Posterior cingulate gyrus (tissue), 11 donors: ENCODE measurements around the gene CLEC3B.

ENCODE experiments used
- DNase-seq, 10 donors: peaks; one replicate each; pipeline versions ENCODE4 v3.0.0 to v3.0.0-alpha.2; 2020 to 2021; ENCODE audit warnings: mixed read lengths in 3 of 10
- intact Hi-C: fragments of 100-400 bp; cut with DNase I; formaldehyde crosslinking; loops from one replicate; pipeline ENCODE4 v1.15.1; 2023

The CLEC3B gene

DNA sequence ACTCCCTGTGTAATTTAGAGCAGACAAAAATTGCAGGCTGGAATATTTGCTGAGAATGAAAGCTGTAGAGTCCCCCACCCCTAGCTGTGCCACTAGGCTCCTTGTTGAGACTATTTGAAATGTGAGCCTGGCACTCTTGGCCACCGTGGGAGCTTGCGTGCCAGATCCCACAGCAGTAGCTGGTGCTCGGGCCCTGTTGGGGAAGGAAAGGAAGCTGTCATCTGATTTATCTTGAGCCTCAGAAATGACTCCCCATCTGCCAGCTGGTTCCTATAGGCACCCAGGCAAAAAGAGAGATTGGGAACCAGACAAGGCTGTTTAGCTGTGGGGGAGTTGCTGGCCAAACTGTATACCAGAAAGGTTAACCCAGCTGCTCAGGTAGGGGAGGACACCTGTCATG is 23.4 kb upstream of the CLEC3B start:
- intact Hi-C loops, result no loop called here
- DNase-seq, result no peak

DNA sequence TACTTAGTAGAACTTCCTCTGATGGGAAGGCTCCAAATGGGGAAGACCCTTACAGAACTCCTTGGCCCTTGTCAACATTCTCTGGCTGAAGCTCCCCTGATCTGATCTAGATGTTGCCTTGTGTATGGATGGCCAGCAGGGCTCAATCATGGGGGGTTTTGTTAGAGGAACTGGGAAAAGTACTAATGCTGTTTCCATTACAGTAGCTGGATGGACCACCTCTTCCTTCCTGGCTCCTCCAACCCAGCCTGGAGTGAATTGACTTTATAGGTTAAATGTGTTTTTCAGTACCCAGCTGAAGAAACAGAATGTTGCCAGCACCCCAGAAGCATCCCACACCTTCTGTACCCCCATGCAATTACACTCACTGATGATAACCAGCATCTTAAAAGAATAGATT is 22.7 kb upstream of the CLEC3B start:
- DNase-seq, result no peak
- intact Hi-C loops, result no loop called here

DNA sequence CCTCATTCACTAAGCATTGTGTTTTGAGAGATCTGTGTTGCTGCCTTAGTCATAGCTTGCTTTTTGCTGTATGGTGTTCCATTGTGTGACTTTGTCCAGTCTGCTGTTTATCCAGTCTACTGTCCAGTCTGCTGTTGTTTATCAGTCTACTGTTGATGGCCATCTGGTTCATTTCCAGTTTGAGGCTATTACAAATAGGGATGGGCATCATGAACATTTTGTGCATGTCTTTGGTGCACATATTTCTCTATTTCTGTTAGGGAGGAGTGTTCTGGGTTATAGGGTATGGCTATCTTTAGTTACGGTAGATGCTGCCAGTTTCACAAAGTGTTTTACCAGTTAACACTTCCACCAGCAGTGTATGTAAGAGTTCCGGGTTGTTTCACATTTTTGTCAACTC is 22.2 kb upstream of the CLEC3B start:
- intact Hi-C loops, result no loop called here
- DNase-seq, result no peak

DNA sequence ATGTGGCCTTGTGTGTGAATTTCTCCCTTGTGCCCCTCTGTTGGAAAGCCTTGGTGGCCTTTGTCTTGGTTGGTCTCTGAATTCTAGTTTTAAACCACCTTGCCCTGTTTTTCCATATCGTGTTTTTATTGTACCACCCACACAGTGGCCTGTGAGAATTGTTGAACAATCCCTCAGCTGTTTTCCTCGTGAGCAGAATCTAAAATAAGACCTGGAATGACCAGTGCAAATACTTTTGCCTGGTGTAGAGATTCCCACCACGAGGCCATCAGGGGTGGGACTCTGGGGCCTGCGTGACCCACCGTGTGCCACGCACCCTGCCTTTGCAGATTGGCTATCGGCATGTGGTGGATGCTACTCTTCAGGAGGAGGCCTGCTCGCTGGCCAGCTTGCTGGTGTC is 19.0 kb upstream of the CLEC3B start:
- intact Hi-C loops, result no loop called here

DNA sequence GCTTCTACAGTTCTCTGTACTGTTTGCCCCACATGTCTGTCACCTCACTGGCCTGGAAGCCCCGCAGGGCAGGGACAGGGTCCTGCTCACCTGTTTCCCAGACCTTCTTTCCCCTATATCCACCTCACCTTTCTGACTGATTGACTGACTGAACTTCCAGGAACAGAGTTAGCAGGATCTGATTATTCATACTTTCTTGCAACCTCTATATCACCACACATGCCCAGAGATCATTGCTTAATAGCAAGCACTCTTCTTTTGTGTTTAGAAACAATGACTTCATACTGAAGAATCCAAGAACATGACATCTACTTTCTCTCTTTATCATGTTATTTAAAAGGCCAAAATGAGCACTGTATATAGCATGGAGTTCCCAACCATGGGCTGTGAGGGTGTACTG is 18.0 kb upstream of the CLEC3B start:
- no peak for DNase-seq
- intact Hi-C loops, result no loop called here

More for the DNA sequence above, 19.0 kb upstream of the CLEC3B start:
- DNase-seq, result no peak

DNA sequence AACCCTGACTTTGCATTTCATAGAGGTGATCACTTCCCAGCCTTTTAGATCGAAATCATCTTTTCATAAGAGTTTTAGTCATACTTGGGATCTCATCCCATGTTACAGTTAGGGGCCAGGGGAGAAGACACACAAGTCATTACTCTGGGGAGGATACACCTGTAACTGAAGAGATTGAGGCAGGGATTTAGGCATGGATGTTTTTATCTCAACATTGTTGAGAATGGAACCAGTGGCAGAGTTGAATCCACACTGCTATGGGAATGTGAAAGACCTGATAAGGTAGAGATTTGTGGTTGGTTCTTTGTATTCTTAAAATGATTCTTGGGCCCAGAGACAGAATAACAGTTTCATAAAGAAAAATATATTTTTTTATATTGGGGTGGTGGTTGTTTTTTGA is 16.2 kb upstream of the CLEC3B start:
- intact Hi-C loops, result no loop called here
- DNase-seq, result no peak

DNA sequence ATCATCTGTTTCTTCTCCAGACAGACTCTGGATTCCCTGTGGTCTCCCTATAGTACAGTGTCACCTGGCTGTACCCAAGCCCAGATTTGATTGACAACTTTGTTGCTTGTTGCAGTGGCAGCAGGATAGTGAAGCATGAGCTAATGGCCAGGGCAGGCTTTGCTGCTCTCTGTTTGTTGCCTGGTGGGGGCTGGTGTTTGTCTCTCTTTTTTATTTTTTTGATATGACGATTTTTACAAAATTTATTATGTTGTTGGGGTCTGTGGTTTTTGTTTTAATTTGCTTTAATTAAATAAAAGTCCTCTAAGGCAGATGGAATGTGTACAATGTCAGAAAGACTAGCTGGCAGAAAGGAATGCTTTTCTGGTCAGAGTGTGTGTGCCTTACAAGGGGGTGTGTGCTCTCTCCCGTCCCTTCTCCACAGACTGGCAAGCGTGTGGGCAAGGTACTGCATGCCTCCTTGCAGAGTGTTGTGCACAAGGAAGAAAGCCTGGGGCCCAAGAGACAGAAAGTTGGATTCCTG is 15.2 kb upstream of the CLEC3B start:
- no peak for DNase-seq
- intact Hi-C loops, result no loop called here

DNA sequence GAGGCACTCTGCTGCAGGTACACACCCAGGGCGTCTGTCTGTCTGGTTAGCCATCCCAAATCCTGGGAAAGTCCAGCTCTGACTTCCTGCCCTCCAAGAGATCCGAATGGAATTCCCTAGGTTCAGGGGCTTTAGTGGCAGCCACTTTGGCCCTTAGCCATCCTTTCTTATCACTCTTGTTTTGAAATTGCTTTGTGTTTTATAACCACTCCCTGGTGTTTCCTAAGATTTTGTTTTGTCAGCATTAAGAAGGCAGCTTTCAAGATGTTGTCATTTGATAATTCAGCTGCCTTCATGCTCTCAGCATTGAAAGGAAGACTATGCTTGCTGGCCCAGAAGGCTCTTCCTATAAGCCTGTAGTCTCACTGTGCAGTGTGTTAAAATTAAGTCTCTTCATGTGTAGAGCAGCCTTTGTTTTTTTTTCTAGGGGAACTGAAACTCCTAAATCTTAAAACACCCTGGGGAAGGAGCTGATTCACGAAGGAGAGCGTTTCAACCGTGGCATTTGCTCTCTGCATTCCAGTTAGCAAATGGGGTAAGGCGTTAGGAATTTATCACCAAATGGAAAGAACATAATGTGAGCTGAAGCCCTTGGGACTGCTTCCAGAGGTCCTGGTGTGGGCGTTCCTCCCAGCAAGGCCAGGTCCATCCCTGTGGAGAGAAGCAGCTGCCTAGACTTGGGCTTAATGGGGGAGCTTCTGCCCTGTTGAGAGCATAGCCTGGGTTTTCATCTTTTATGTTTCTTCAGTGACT is 14.2 kb upstream of the CLEC3B start:
- intact Hi-C loops, result no loop called here

DNA sequence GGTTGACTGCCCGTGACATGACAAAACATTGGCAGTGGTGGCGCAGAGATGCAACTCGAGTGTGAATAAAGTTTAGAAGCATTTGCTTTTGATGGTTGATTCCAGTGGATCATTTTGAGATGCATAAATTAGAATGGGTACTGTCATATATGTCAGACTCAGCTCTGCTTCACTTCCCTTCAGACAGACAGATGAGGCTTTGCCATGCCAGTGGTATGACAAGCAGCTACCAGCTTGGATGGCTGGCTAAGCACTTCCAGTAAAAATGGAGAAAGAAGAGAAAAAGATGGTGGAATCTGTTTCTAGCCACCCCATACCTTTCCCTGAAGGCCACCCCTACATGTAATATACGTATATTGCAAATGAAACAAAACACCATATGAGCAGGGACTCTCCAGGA is 13.5 kb upstream of the CLEC3B start:
- no peak for DNase-seq
- intact Hi-C loops, result no loop called here

More for the DNA sequence above, 14.2 kb upstream of the CLEC3B start:
- no peak for DNase-seq

DNA sequence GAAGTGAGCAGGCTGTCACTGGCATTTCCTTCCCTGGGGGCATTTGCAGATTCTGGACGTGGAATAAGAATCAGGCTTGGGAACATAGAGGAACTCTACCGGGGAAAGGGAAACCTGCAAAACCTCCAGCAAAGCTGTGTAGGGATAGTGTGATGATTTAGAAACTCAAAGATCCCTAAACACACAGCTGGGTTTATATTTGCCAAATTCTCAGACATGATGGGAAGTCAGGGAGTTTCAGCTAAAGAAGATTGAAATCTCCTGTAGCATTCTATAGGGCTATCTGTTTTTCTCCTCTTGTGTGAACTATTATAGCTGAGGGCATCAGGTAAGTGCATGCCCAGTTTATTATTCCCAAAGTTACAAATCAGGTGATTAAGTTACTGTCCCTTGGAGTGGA is 9.2 kb upstream of the CLEC3B start:
- intact Hi-C loops, result no loop called here
- DNase-seq, result no peak

DNA sequence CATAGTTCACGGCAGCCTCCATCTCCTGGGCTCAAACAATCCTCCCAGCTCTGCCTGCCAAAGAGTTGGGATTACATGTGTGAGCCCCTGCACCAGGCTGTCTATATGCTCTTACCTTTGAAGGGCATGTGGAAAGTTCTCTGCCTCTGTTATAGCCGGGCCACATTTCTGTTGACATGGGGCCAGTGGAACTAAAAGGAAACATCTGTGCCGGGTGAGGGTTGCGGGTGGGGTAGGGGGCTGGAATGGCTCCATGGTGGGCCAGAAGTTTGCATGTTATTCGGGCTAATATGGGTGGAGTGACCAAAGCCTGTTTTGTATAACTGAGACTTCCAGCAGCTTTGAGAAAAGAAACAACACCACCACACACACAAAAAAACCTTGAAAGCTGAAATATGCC is 8.3 kb upstream of the CLEC3B start:
- intact Hi-C loops, result no loop called here
- DNase-seq, result no peak

DNA sequence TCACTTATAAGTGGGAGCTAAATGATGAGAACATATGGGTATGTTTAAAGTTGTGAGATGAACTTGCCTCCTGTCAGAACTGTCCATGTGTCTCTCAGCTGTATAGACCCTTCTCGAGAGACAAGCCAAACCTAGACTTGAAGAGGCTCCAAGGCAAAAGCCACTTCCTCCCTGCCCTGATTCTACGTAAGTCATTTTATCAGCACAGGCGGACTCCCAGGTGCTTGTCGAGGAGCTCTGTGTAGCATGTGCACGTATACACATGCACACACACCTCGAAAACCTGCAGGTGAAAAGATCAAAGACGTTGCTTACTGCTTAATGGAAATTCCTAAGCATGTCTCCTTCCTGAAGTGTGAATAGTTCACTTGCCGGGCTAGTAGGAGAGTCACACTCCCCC is 5.6 kb upstream of the CLEC3B start:
- no peak for DNase-seq
- intact Hi-C loops, result no loop called here

DNA sequence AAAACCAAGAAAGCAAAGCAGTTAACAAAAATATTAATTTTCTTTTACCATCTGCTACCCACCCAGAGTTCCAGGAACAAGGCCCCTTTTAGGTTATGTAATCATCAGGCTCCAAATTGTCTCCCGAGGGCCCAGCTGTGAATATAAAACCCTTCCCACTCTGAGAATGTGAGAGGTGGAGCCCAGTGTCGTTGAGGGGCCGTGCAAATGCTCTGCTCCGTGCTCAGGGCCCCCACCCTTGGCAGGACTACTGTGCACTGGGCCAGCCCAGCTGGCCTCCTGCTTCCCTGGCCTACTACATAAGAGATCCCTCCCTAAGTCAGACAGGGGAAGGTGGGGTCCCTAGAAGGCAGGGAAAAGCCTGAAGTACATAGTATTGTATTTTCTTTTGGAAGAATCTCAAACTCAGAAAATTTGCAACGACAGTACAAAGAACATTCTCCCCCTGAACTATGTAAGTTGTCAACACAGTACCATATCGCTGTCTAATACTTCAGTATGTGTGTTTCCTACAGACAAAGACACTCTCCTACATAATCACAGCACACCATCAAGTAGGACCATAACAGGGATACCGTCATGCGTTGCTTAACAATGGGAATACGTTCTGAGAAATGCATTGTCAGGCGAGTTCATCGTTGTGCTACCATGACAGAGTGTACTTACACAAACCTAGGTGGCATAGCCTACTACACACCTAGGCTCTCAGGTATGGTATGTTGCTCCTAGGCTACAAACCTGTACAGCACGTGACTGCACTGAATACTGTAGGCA is 4.4 kb upstream of the CLEC3B start:
- intact Hi-C loops, result no loop called here
- DNase-seq, result no peak

DNA sequence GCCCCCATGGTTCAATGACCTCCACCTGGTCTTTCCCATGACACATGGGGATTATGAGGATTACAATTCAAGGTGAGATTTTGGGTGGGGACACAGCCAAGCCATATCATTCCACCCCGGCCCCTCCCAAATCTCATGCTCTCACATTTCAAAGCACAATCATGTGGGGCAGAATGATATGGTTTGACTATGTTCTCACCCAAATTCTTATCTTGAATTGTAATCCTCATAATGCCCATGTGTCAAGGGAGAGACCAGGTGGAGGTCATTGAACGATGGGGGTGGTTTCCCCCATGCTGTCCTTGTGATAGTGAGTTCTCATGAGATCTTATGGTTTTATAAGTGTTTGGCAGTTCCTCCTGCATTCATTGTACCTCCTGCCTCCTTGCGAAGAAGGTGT is 2.4 kb upstream of the CLEC3B start:
- no peak for DNase-seq
- intact Hi-C loops, result no loop called here

DNA sequence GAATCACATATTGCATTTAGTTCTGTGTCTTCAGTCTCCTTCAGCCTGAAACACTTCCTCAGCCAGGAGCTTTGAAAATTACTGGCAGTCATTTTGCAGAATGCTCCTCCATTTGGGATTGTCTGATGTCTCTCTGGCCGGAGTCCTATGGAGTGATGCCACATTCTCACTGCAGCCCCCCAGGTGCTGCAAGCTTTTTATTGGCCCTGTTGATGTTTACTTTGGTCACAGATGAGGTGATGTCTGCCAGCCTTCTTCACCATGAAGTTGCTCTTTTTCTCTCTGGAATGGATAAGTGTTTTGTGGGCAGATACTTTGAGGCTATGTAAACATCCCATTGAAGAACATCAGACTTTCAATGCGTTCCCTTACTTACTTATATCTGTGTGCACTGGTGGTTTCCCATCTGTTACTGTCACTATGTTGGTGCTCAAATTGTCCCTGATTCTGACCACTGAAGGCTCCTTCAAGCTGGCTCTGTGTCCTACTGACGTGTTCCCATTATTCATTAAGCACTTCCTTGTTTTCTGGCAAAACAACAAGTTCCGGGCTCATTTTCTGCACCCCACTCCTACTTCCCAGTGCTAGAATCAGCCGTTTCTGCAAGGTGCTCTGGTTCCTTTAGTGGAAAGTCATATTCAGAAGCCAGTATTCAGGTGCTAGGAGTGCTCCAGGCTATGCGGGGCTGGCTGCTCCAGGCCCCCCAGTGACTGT is 1.4 kb upstream of the CLEC3B start:
- intact Hi-C loops, result no loop called here
- DNase-seq, result no peak

DNA sequence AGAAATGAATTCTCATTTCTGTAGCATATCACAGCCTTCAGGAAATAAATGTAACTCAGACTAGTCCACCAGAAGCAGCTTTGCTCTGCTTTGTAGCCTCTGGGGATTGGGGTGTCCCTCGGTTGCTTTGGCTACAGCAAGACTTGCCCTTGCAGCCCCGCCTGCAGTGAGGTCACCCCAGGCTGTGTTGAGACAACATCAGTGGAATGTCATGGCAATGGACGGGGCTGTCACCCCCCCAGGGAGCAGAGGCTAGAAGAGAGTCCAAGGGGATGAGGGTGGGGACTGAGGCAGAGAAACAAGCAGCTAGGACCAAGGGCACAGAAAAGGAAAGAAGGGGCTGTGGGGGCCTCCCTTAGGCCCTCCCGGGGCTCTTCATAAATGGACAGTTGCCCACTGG is 854 bp downstream of the CLEC3B start:
- intact Hi-C loops, result no loop called here
- DNase-seq, result no peak

DNA sequence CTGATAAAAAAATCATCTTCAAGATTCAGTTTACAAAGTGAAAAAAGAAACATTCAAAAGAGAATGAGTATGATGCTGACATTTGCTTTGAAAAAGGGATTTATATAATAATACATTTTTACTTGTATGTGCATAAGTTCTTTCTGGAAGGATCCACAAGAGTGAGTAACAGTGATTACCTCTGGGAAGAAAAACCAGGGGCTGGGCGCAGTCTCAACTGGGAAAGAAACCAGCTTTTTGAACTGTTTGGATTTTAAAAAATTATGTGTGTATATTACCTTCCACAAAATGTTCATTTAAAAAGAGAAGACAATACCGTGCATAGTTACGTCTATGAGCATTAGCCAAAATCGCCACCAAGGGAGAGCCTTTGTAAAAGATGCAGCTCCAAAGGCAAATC is 1.3 kb downstream of the CLEC3B start:
- no peak for DNase-seq
- intact Hi-C loops, result no loop called here

DNA sequence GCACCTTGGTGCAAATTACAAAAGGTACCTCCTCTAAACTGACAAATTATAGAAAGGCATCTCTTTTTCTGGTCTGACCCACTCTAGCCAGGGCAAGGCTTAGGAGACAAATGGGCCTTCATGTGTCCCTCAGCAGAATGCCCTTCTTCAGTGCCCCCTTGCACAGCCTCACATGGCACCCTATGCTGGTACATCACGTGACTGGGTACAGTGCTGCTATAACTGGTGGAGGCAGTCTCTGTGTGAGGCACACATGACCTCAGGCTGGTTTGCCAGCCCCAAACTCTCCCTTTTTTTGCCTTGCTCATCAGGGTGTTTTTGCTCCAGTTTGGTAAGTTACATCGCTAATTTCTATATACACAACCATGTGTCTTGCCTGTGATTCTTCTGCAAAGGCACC is 3.1 kb downstream of the CLEC3B start:
- intact Hi-C loops, result no loop called here
- DNase-seq, result no peak

DNA sequence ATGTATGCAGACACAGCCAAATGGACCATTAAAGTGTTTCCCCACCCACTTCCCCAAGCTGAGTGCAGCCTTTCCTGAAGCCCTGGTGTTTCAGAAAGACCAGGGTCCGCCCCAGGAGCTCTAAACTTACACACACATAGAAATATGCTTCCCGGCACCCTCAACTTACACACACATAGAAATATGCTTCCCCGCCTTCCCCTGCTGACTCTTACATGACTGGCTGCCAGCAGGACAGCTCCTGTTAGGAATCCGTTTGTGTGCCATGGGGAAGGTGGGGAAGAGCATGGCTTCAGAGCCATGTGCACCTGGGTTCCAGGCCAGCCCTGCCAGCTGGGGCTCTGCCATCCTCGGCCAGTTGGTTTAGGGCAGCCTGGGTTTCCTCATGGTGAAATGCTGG is 3.6 kb downstream of the CLEC3B start:
- intact Hi-C loops, result no loop called here
- DNase-seq, result no peak

DNA sequence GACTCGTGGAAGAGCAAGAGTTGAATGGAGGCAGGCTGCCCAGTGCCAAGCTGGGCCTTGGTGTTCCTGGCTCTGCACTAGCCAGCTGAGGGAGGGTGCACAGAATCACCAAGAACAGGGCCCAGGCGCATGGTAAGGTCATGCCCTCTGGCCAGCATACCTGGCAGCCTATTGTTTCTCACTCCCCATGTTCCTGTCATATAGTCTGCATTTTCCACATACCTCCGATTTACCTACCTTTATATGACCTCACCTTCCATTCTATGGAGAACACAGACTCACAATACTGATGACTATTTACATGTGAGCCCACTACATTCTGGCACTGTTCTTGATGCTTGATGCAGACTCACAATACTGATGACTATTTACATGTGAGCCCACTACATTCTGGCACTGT is 5.4 kb downstream of the CLEC3B start:
- DNase-seq, result no peak
- intact Hi-C loops, result no loop called here

DNA sequence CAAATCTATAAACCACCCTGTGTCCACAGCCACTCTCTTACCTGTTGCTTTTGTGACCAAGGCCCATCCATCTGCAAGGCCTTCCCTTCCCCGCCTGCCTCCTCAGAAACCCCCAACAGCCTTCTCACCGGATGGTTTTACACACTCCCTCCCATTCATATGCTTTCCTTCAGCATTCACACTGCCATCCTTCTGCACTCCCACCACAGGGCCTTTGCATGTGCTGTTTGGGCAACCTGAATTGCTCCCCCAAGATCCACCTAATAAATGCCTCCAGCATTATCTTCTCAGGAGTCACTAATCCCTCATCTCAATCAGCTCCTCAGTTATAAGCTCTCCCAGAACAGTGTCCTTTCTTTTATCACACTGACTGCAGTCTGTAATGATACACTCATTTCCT is 6.0 kb downstream of the CLEC3B start:
- intact Hi-C loops, result loop anchor here (2.0 kb wide), 1 partner anchor 467 kb away; no protein-coding TSS in a partner anchor
- no peak for DNase-seq
